Measurements from ENCODE around the gene ING1.
"Not testable (repeated sequence)": the region's sequence is repeated elsewhere in the genome, so short reads cannot be mapped to it uniquely, and the experiment has no call there.

ING1 gene

GRCh38 chr13:110719036-110719710 lies 5.7 kb downstream of the ING1 start:
- no peak for DNase-seq

GRCh38 chr13:110722971-110723370 lies 9.5 kb downstream of the ING1 start:
- no peak for DNase-seq

- DNase-seq, result no peak
These were observed 10.1 kb downstream of the ING1 start for GRCh38 chr13:110723598-110723997.

DNA sequence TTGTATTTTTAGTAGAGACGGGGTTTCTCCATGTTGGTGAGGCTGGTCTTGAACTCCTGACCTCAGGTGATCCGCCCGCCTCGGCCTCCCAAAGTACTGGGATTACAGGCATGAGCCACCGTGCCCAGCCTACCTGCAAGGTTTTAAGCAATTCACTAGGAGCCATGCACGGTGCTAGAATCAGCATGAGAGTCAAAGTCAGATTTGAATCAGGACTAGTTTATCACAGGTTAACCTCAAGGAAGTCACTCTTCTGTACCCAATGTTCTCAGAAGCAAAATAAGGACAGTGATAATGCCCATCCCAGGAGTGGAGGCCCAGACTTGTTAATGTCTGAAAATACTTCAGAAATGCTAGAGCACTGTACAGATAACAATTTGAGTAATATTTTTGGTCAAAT lies 12.7 kb downstream of the ING1 start:
- not testable (repeated sequence) for DNase-seq

DNA sequence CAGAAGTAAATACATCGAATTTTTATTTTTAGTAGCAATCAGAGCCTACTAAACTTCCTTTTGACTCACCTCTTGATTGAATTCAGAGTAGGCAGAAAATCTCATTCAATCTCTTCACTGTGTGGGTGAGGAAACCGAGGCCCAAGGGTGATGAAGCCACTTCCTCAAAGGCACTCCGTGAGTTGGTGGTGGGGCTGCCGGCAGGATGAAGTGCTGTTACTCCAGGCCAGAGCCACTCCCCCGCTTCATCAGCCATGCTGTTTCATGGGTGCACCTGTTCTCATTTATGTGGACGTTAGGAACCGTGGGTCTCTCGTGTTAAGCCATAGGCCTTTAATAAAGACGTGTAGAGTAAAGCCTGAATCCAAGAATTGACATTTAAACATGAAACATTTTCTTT lies 13.2 kb downstream of the ING1 start:
- peak; percentile 78 for DNase-seq

- DNase-seq, result no peak
These were observed 17.6 kb downstream of the ING1 start for GRCh38 chr13:110731072-110731471.

DNA sequence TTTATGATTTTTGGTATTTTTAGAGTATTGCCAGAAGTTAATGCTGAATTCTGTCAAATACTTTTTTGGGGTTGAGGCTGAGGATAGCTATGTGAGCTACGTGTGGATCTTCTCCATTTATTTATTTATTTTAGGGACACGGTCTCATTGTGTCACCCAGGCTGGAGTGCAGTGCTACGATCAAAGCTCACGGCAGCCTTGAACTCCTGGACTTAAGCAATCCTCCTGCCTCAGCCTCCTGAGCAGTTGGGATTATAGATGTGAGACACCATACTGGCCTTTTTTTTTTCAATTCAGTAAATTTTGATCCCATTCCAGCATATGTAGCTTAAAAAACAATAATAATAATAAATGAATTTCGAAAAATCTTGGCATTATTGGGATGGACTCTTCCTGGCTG lies 21.1 kb downstream of the ING1 start:
- DNase-seq, result no peak

DNA sequence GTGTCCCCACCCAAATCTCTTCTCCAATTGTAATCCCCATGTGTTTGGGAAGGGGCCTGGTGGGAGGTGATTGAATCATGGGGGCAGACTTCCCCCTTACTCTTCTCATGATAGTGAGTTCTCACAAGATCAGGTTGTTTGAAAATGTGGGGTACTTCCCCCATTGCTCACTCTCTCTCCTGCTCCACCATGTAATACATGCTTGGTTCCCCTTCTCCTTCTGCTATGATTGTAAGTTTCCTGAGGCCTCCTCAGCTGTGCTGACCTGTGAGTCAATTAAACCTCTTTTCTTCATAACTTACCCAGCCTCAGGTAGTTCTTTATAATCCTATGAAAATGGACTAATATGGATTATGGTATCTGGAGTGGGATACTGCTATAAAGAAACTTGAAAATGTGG lies 24.1 kb downstream of the ING1 start:
- DNase-seq, result no peak

- no peak for DNase-seq
These were observed 30.2 kb downstream of the ING1 start for GRCh38 chr13:110743687-110744086.

- DNase-seq, result no peak
These were observed 32.9 kb downstream of the ING1 start for GRCh38 chr13:110746438-110746837.

GRCh38 chr13:110748271-110748670 lies 34.8 kb downstream of the ING1 start:
- no peak for DNase-seq

- no peak for DNase-seq
These were observed 42.7 kb downstream of the ING1 start for GRCh38 chr13:110756219-110756631.

DNA sequence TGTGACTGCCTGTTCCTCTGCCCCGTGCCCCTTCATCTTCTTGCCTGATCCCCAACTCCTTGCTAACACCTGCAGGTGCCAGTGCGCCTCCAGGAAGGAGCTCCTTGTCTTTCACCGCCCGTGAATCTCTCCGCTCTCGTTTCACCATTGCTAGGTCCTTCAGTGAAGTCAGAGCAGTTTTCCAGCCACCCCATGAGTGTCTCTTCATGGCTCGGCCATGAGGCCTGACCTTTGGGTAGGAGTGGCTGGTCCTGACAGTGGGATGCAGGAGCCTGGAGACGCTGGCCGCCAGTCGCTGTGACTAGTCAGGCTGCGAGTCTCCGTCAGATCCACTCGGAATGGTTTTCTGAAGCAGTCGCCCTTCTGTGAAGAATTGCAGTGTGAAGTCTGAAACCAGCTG lies 43.8 kb downstream of the ING1 start:
- DNase-seq, result no peak

DNA sequence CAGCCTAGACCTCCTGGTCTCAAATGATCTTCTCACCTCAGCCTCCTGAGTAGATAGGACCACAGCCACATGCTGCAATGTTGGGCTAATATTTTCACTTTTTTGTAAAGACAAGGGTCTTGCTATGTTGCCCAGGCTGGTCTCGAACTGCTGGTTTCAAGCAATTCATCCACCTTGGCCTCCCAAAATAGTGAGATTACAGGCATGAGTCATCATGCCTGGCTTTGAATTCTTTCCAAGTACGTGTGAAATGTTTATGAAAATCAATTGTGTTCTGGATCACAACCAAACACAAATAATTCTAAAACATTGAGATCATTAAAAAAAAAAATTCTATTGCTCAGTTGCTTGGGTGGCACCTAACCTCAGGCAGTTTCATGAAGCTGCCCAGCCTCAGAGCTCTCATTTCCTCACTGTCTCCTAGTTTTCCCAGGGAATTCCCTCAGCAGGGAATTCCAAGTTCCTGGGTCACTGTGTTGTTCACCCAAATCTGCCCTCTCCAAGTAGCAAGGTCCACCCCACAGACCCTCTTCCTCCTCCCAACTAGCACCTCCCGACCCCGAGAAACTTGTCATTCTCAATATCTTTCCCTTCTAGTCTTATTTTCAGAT lies 44.8 kb downstream of the ING1 start:
- DNase-seq, result no peak

- no peak for DNase-seq
These were observed 46.2 kb downstream of the ING1 start for GRCh38 chr13:110759710-110760109.

- no peak for DNase-seq
These were observed 47.1 kb downstream of the ING1 start for GRCh38 chr13:110760611-110761010.

DNA sequence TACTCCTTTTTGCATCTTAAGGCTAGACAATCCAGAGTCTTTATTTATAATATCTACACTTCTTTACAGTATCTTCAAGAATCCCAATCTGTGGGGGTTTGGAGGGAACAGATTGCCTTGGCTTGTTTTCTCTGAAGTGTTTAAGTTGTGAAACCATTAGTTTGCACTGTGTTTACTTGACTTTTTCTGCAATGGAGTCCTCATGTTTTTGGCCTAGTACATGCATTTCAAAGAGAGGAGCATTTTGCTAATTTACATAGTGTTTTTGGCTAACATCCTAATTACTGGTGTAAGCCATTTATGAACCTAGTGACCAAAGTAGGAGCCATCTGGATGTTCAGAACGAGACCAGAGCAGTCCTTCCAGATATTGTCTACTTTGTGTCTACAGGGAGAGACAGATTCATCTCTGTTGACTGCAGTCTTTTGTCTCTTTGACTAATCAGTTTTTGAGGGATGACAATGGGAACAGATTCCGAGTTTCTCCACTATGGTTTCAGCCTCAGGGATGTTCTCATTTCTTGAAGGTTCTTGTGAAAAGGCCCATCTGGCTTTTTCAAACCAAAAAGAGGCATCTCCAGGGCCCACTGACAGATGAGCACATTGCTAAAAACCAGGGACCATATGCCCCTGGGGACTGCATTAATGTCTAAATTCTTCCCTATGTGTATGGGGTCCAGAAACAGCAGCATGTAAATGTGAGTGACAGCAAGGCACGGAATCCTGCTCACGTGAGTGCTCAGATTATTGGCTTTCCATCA lies 53.4 kb downstream of the ING1 start:
- DNase-seq, result no peak

DNA sequence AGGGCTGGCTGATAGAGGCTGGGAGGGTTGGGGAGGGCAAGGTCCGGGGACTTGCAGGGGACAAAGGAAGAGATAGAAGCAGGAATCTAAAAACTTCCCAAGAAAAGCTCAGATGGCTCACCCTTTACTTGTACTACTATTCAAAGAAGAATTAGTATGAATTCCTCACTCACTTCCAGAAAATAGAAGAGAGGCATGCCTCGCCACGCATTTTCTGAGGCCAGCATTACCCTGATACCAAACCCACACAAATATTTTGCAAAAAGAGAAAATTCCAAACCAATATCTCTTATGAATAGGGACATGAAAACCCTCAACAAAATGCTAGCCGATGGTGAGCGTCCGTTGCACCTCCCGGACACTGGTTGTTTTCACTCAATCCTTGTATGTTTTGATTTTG lies 54.0 kb downstream of the ING1 start:
- DNase-seq, result no peak

- DNase-seq, result no peak
These were observed 55.6 kb downstream of the ING1 start for GRCh38 chr13:110769097-110769496.

DNA sequence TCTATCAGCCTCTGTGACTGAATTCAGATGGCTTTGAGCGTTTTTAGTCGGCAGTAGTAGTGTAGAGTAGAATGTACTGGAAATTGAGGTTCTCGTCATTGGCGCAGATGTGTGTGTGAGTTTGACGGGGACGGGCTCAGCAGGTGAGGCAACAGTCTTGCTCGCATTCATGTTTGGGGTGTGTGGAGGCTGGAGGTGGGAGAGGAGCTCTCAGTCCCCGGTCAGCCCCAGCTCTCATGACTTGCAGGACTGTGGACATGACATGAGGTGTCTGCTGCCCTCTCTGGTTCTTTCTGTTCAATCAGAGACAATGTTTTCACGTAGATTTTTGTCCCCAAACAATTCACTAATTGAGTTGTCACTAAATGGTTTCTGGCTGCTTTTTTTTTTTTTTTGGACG lies 57.2 kb downstream of the ING1 start:
- no peak for DNase-seq

- DNase-seq, result no peak
These were observed 57.7 kb downstream of the ING1 start for GRCh38 chr13:110771194-110771593.

DNA sequence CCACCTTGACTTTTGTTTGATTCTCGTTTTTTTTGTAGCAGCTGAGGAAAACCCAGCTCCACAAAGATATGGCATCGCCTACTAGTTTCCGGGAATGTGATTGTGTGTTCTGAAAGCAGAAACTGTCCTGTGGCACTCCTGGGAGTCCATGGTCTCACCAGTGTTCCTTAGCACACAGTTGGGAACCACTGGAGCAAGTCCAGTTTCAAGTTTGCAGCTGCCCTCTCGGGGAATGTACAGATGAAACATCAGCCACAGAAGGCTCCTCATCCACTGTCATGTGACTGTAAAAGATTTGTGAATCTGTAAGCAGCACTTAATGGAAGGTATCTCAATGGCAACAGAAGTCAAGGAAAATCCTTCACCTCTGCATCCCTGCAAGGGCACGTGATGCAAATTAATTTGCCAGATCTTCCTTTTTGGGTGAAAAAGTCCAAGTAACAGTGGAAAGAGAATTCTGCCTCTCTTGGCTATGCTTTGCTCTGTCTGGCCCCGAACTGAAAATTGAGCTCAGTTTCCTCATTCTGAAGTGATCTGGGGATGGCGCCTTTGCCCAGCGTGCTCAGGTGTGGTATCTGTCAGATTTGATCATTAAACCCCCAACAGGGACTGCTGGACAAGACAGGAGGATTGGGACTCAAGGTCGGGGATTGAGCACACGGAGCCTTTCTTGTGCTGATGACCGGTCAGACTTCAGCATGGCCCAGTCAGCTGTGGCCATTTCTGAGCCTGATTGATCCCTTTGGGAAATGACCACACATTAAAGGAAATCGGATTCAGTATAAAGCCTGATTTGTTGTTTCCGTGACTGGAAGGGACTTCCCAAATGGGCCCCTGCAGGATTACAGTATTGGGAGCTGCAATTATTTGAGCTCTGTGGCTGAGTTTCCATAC lies 58.8 kb downstream of the ING1 start:
- DNase-seq, result no peak
